Left lung (tissue), 10 donors: ENCODE results near the gene MZF1. TPM values are rescaled to one million over a fixed set of nuclear protein-coding genes. Genes with fewer than 3 reads are reported as not detected.

Source experiments
- ATAC-seq: fragments of 200-7000 bp; cut with Tn5 transposase; one replicate; pipeline ENCODE4 v1.9.1; 2020; ENCODE audit warnings: moderate library complexity
- DNase-seq, 4 donors: peaks; one replicate each; pipeline ENCODE4 v3.0.0-alpha.2; 2013 to 2020
- H3K27ac ChIP-seq, 2 donors: fragments of 200-600 bp; sonication (generic) in 1 of 2; one replicate each; pipeline versions ENCODE4 v1.5.0 to v1.8.0; 2020 to 2021
- H3K27me3 ChIP-seq, 2 donors: fragments of 200-600 bp; sonication (generic) in 1 of 2; one replicate each; pipeline versions ENCODE4 v1.5.0 to v1.8.0; 2020 to 2021
- H3K36me3 ChIP-seq, 2 donors: fragments of 200-600 bp; sonication (generic) in 1 of 2; one replicate each; pipeline versions ENCODE4 v1.5.0 to v1.8.0; 2020 to 2021
- H3K4me1 ChIP-seq, 2 donors: fragments of 200-600 bp; one replicate each; pipeline ENCODE4 v1.8.0; 2021
- H3K4me3 ChIP-seq, 2 donors: fragments of 200-600 bp; sonication (generic) in 1 of 2; one replicate each; pipeline versions ENCODE4 v1.5.0 to v1.8.0; 2020 to 2021; ENCODE audit warnings: mild to moderate bottlenecking in 1 of 2
- H3K9me3 ChIP-seq, 2 donors: fragments of 200-600 bp; sonication (generic) in 1 of 2; one replicate each; pipeline versions ENCODE4 v1.5.0 to v1.8.0; 2020 to 2021
- CTCF ChIP-seq, 2 donors: fragments of 200-600 bp; sonication (generic) in 1 of 2; IDR thresholded peaks; one replicate each; pipeline versions ENCODE4 v1.5.0 to v1.8.0; 2021; ENCODE audit warnings: antibody characterized with exemption in 2 of 2
- intact Hi-C, 2 donors: fragments of 100-400 bp; cut with DNase I; formaldehyde crosslinking; loops; one replicate each; pipeline versions ENCODE4 v1.11.2 to v1.14.2; 2022
- polyA plus RNA-seq, 6 donors: library from polyadenylated mRNA; unstranded; fragments of 120-200 nt; gene quantifications; one replicate each; pipeline ENCODE4 v1.2.1, GENCODE V29; 2013; ENCODE audit not compliant: insufficient read length in 6 of 6
- total RNA-seq, 2 donors: library from RNA; stranded (reverse); fragmentation: NEBNext Ultra II Directional; extraction: Animal tissue kit (Norgen Biotek cat#: 25700); gene quantifications; one replicate each; pipeline ENCODE4 v1.2.1, GENCODE V29; 2021
- donor health status: DM: no; HTN: yes; CAD: no.
- donor health status: DM: no; HTN: no; CAD: no.

MZF1 gene
- total and polyA plus RNA-seq, 8 donors = 29.1 to 58.0 (median 36.4) TPM

GRCh38 chr19:58572026-58572817 is 913 bp downstream of the MZF1 start:
- H3K27me3 ChIP-seq = no peaks in the 10 kb centered on the region
- H3K4me3 ChIP-seq = peak overlapping the region; percentile 55 to 81
- H3K9me3 ChIP-seq = no peaks in the 10 kb centered on the region
- no peak for TF ChIP-seq CTCF (IDR thresholded peaks at IDR 0.05)
- peaks cover 0 to 38% of the 10 kb centered on the region in 2 donors for H3K36me3 ChIP-seq
- H3K4me1 ChIP-seq = peaks cover 9 to 43% of the 10 kb centered on the region in 2 donors
- no peak for ATAC-seq
- DNase-seq = peak in 1 of 4 donors; percentile 31
- peak overlapping the region; percentile 95 to 99 for H3K27ac ChIP-seq
- intact Hi-C loops = no loop called here

- DNase-seq = peak in 1 of 4 donors; percentile 34
- intact Hi-C loops = no loop called here
- no peaks in the 10 kb centered on the region for H3K9me3 ChIP-seq
- peaks cover 0 to 45% of the 10 kb centered on the region in 2 donors for H3K36me3 ChIP-seq
- H3K4me1 ChIP-seq = peaks cover 9 to 37% of the 10 kb centered on the region in 2 donors
- no peak for TF ChIP-seq CTCF (IDR thresholded peaks at IDR 0.05)
- no peak overlapping the region for H3K4me3 ChIP-seq
- peak overlapping the region in 1 of 2 donors; percentile 99 for H3K27ac ChIP-seq
- ATAC-seq = no peak
- H3K27me3 ChIP-seq = no peaks in the 10 kb centered on the region
Measured at GRCh38 chr19:58571575-58571947, 1.6 kb downstream of the MZF1 start.

- DNase-seq = peak in 1 of 4 donors; percentile 32
Measured at GRCh38 chr19:58570770-58571574, 2.2 kb downstream of the MZF1 start.

GRCh38 chr19:58569943-58570670 is 3.0 kb downstream of the MZF1 start:
- TF ChIP-seq CTCF (IDR thresholded peaks at IDR 0.05) = no peak
- Histone ChIP-seq H3K36me3 (peaks cover 0 to 46% of the 10 kb centered on the region in 2 donors), H3K9me3 (no peaks in the 10 kb centered on the region), H3K4me3 (no peak overlapping the region), H3K4me1 (peaks cover 9 to 29% of the 10 kb centered on the region in 2 donors), H3K27ac (no peak overlapping the region), H3K27me3 (no peaks in the 10 kb centered on the region)
- intact Hi-C loops = no loop called here
- no peak for ATAC-seq
- peak in 1 of 4 donors; percentile 29 for DNase-seq

More at GRCh38 chr19:58570770-58571574, 2.2 kb downstream of the MZF1 start:
- Histone ChIP-seq H3K27me3 (no peaks in the 10 kb centered on the region), H3K36me3 (peaks cover 0 to 46% of the 10 kb centered on the region in 2 donors), H3K4me3 (no peak overlapping the region), H3K4me1 (peaks cover 9 to 32% of the 10 kb centered on the region in 2 donors), H3K27ac (no peak overlapping the region), H3K9me3 (no peaks in the 10 kb centered on the region)
- intact Hi-C loops = no loop called here
- TF ChIP-seq CTCF (IDR thresholded peaks at IDR 0.05) = no peak
- ATAC-seq = no peak
